K562 (cell line): ENCODE measurements around the gene NDC1. TPM values are rescaled to one million over a fixed set of nuclear protein-coding genes. Genes with fewer than 3 reads are reported as not detected.
A peak's percentile ranks its signal among the peaks of the same experiment; 100 is the strongest.

Experiments used
- ATAC-seq: fragments of 200-7000 bp; cut with Tn5 transposase; 3 replicates; pipeline ENCODE4 v1.9.1; 2020; ENCODE audit warnings: moderate library complexity
- BruUV-seq: library from RNA; stranded (reverse); fragments of 400-500 nt; replicated peaks from 2 replicates; lab custom pipeline; 2021; lab: Mats Ljungman, UMichigan
- CTCF ChIA-PET: fragments of 300-600 bp; formaldehyde crosslinking; extraction: SDS; loops from one replicate; lab custom pipeline; 2021; ENCODE audit warnings: low intra/inter-chr PET ratio; lab: Yijun Ruan, JAX
- POLR2A ChIA-PET: fragments of 300-600, 350-650 bp; sonication (Branson Sonifier 250); formaldehyde crosslinking; extraction: SDS; loops from one replicate; lab custom pipeline; 2021; ENCODE audit warnings: antibody characterized with exemption, inconsistent platforms; lab: Yijun Ruan, JAX
- DNase-seq, 4 experiments: peaks; one replicate each; pipeline versions ENCODE4 v3.0.0 to v3.0.0-alpha.2; 2011 to 2018; ENCODE audit warnings: low spot score in 3 of 4, mixed read lengths in 3 of 4; ENCODE audit errors: extremely low read depth in 1 of 4
- FAIRE-seq: peaks from 2 replicates; lab custom pipeline; 2011; peaks lifted over from hg19 to GRCh38; lab: Jason Lieb, UNC
- H2AFZ ChIP-seq: 2 replicates; pipeline ENCODE4 v1.6.0; 2011; ENCODE audit warnings: low read depth, low read length, control low read depth, inconsistent platforms
- H3K27ac ChIP-seq: fragments of 200-600 bp; 3 replicates; pipeline ENCODE4 v1.8.0; 2011; ENCODE audit warnings: low read depth, mild to moderate bottlenecking, control low read depth, inconsistent platforms, low read length, moderate library complexity, mixed read lengths; ENCODE audit errors: extremely low read depth
- H3K27me3 ChIP-seq, 2 experiments: fragments of 300-600 bp in 1 of 2; 2 replicates in 1 of 2; 3 replicates in 1 of 2; pipeline versions ENCODE4 v1.6.0 to v1.8.0; 2011; ENCODE audit warnings: inconsistent platforms in 2 of 2, low read length in 2 of 2, mild to moderate bottlenecking in 1 of 2, mixed read lengths in 1 of 2, moderate library complexity in 1 of 2; ENCODE audit not compliant: control insufficient read depth in 2 of 2, insufficient read depth in 2 of 2
- H3K36me3 ChIP-seq: fragments of 300-600 bp; 3 replicates; pipeline ENCODE4 v1.8.0; 2011; ENCODE audit warnings: mild to moderate bottlenecking, low read length, inconsistent platforms; ENCODE audit not compliant: control insufficient read depth, insufficient read depth
- H3K4me1 ChIP-seq, 2 experiments: fragments of 200-600 bp in 1 of 2; replicated peaks in 1 of 2; 2 replicates in 1 of 2; 3 replicates in 1 of 2; pipeline versions ENCODE4 v1.5.1 to v1.8.0; 2011; ENCODE audit warnings: inconsistent platforms in 2 of 2, low read length in 2 of 2, mild to moderate bottlenecking in 1 of 2, mixed read lengths in 1 of 2, moderate library complexity in 1 of 2; ENCODE audit not compliant: control insufficient read depth in 2 of 2, insufficient read depth in 2 of 2
- H3K4me2 ChIP-seq: 2 replicates; pipeline ENCODE4 v1.6.1; 2011; ENCODE audit warnings: low read length, control low read depth, inconsistent platforms, mixed read lengths; ENCODE audit not compliant: insufficient read depth
- H3K4me3 ChIP-seq: fragments of 200-600 bp; sonication (generic), shearing (Covaris generic); 2 replicates; pipeline ENCODE4 v1.5.1; 2016; ENCODE audit warnings: control low read depth, inconsistent platforms
- H3K79me2 ChIP-seq: fragments of 200-600 bp; 3 replicates; pipeline ENCODE4 v1.8.0; 2011; ENCODE audit warnings: low read length, inconsistent platforms; ENCODE audit not compliant: control insufficient read depth, insufficient read depth
- H3K9ac ChIP-seq, 2 experiments: 2 replicates each; pipeline versions ENCODE4 v1.6.0 to v1.6.1; 2011; ENCODE audit warnings: low read depth in 2 of 2, low read length in 2 of 2, control low read depth in 1 of 2, inconsistent platforms in 1 of 2, mild to moderate bottlenecking in 1 of 2, mixed read lengths in 1 of 2; ENCODE audit not compliant: insufficient read depth in 1 of 2
- H3K9me1 ChIP-seq: one replicate; pipeline ENCODE4 v1.6.0; 2011; ENCODE audit warnings: inconsistent platforms, mild to moderate bottlenecking, low read length, moderate library complexity; ENCODE audit not compliant: control insufficient read depth, insufficient read depth
- H3K9me3 ChIP-seq: replicated peaks from 2 replicates; pipeline ENCODE4 v1.5.1; 2011; ENCODE audit warnings: low read depth, low read length, inconsistent platforms; ENCODE audit not compliant: control insufficient read depth, insufficient read depth
- H4K20me1 ChIP-seq: replicated peaks from 2 replicates; pipeline ENCODE4 v1.6.1; 2011; ENCODE audit warnings: low read length, inconsistent platforms, mixed read lengths; ENCODE audit not compliant: control insufficient read depth, insufficient read depth
- ADNP ChIP-seq: fragments of 200-800 bp; sonication (Bioruptor generic); IDR thresholded peaks from 2 replicates; pipeline ENCODE4 v1.6.1; 2016; ENCODE audit warnings: missing genetic modification characterization, missing compliant biosample characterization
- ATF1 ChIP-seq, 2 experiments: fragments of 450-650 bp in 1 of 2; IDR thresholded peaks; 2 replicates each; pipeline ENCODE4 v1.6.1; 2016; ENCODE audit warnings: missing compliant biosample characterization in 1 of 2, missing genetic modification characterization in 1 of 2
- BMI1 ChIP-seq: fragments of 150-350 bp; IDR thresholded peaks from 2 replicates; pipeline ENCODE4 v1.6.1; 2014; ENCODE audit warnings: low read length
- HSF4 ChIP-seq: fragments of 250-450 bp; sonication (Bioruptor Pico); IDR thresholded peaks from 2 replicates; pipeline ENCODE4 v2.1.2; 2022; ENCODE audit warnings: mild to moderate bottlenecking, moderate library complexity, borderline replicate concordance
- IRF2 ChIP-seq: sonication (generic); formaldehyde crosslinking; IDR thresholded peaks from 2 replicates; pipeline ENCODE4 v1.8.1; 2022; ENCODE audit warnings: mild to moderate bottlenecking, missing genetic modification reagents
- MECOM ChIP-seq: fragments of 250-450 bp; sonication (Bioruptor Pico); IDR thresholded peaks from 2 replicates; pipeline ENCODE4 v1.8.0; 2022; ENCODE audit warnings: inconsistent platforms
- MYNN ChIP-seq, 2 experiments: sonication (generic); formaldehyde crosslinking in 1 of 2; IDR thresholded peaks; 2 replicates each; pipeline versions ENCODE4 v1.5.0 to v1.6.1; 2016 to 2020; ENCODE audit warnings: antibody characterized with exemption in 1 of 2, missing genetic modification reagents in 1 of 2
- SREBF1 ChIP-seq: fragments of 150-350 bp; IDR thresholded peaks from 2 replicates; pipeline ENCODE4 v1.6.1; 2014; ENCODE audit warnings: antibody characterized with exemption, low read depth, low read length, borderline replicate concordance
- SRSF3 ChIP-seq: fragments of 200-400 bp; formaldehyde crosslinking; IDR thresholded peaks from 2 replicates; pipeline ENCODE4 v1.6.1; 2016; ENCODE audit warnings: mild to moderate bottlenecking, low read length, moderate library complexity; ENCODE audit not compliant: insufficient read depth
- XRCC5 ChIP-seq: fragments of 200-400 bp; formaldehyde crosslinking; IDR thresholded peaks from 2 replicates; pipeline ENCODE4 v1.6.1; 2017; ENCODE audit warnings: low read depth, mild to moderate bottlenecking, low read length
- ZNF253 ChIP-seq: fragments of 250-450 bp; sonication (Bioruptor Pico); conservative IDR thresholded peaks from 2 replicates; pipeline ENCODE4 v1.6.1; 2021; ENCODE audit warnings: mild to moderate bottlenecking
- ZNF551 ChIP-seq: fragments of 250-450 bp; sonication (Bioruptor Pico); IDR thresholded peaks from 2 replicates; pipeline ENCODE4 v1.5.0; 2021; ENCODE audit warnings: mild to moderate bottlenecking, moderate library complexity
- WGBS: fragments of 100-300 bp; shearing (Covaris generic); methylation state at CpG from one replicate; pipeline ENCODE4 v1.1.6; 2016; ENCODE audit warnings: low coverage, mixed read lengths; ENCODE audit not compliant: insufficient coverage; ENCODE audit errors: missing lambda C conversion rate; 5-methylcytosine and 5-hydroxymethylcytosine counted together
- in situ Hi-C: fragments of 300-500 bp; cut with MboI; formaldehyde crosslinking; loops from 4 replicates; pipeline ENCODE4 v1.15.0; 2018; ENCODE audit warnings: inconsistent platforms, mixed read lengths
- intact Hi-C: fragments of 100-400 bp; cut with micrococcal nuclease; formaldehyde crosslinking; loops from 2 replicates; pipeline ENCODE4 v1.14.2; 2022
- polyA plus RNA-seq, 8 experiments: library from polyadenylated mRNA; depleted of rRNA in 4 of 8; stranded (reverse) in 5 of 8; unstranded in 3 of 8; fragments of >200 nt; fragmentation: Nextera tagmentation in 2 of 8; fragmentation: Illumina TruSeq in 1 of 8; extraction: Ambion mirVana in 2 of 8; extraction: Trizol in 1 of 8; gene quantifications; 2 replicates each; pipeline versions ENCODE4 v1.2.1 to v1.2.3, GENCODE V29; 2011 to 2014; ENCODE audit warnings: inconsistent platforms in 1 of 8, missing spikeins in 1 of 8
- total RNA-seq, 7 experiments: library from RNA; depleted of rRNA in 6 of 7; stranded (reverse); fragments of >200 nt in 6 of 7; fragmentation: Illumina TruSeq in 2 of 7; extraction: Trizol in 2 of 7; gene quantifications; 2 replicates each; pipeline versions ENCODE4 v1.2.1 to v1.2.3, GENCODE V29; 2011 to 2021; ENCODE audit warnings: low replicate concordance in 1 of 7
- TF ChIP-seq, protein P1 (sequence below): fragments of 250-450 bp; sonication (Bioruptor Pico); IDR thresholded peaks from 2 replicates; pipeline ENCODE4 v1.5.0; 2021; ENCODE audit warnings: mild to moderate bottlenecking, borderline replicate concordance
- TF ChIP-seq, protein P2 (sequence below): sonication (generic); formaldehyde crosslinking; IDR thresholded peaks from 2 replicates; pipeline ENCODE4 v1.4.0; 2020; ENCODE audit warnings: mild to moderate bottlenecking, missing genetic modification reagents
- TF ChIP-seq, protein P3 (sequence below): sonication (generic); formaldehyde crosslinking; IDR thresholded peaks from 2 replicates; pipeline ENCODE4 v1.8.0; 2023; ENCODE audit warnings: mild to moderate bottlenecking, missing genetic modification reagents

The NDC1 gene
- total and polyA plus RNA-seq, 9 of the 15 experiments (the other 6 are each of a cell fraction or from before 2014, with no cell fraction given), result 26.9 to 102 (median 64.5) TPM

DNA sequence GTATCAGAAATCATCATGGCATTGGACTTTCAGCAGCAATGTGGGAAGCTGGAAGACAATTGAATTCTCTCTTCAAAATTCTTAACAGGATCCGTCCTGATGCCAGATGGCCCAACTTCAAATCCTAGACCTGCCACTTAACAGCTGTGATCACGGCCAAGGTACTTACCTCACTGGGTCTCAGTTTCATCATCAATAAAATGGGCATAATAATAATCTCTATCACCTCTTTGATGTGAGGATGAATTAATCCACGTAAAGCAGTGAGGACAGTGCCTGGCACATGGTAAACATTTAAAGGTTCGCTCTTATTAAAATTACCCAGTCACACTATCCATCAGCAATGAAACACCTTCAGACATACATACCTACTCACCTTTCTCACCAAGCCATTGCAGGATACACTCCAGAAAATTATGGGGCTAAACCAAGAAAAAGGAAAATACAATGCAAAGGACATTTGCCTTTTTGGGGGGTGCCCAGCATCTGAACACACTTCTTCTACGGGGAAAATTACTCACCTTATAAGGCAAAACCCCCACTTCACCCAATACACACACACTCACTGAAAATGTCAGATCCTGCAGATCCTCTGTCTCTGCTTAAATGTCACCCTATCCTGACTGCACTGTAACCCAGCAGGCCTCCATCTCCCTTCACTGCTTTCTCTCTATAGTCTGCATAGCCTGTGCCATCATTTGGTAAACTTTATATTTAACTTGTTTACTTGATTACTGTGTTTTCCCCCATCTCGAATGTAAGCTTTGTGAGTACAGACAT is 120.9 kb downstream of the NDC1 start (continued):
- TF ChIP-seq, protein P1, sequence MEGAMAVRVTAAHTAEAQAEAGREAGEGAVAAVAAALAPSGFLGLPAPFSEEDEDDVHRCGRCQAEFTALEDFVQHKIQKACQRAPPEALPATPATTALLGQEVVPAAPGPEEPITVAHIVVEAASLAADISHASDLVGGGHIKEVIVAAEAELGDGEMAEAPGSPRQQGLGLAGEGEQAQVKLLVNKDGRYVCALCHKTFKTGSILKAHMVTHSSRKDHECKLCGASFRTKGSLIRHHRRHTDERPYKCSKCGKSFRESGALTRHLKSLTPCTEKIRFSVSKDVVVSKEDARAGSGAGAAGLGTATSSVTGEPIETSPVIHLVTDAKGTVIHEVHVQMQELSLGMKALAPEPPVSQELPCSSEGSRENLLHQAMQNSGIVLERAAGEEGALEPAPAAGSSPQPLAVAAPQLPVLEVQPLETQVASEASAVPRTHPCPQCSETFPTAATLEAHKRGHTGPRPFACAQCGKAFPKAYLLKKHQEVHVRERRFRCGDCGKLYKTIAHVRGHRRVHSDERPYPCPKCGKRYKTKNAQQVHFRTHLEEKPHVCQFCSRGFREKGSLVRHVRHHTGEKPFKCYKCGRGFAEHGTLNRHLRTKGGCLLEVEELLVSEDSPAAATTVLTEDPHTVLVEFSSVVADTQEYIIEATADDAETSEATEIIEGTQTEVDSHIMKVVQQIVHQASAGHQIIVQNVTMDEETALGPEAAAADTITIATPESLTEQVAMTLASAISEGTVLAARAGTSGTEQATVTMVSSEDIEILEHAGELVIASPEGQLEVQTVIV, result no peak
- TF ChIP-seq ADNP (tag) (peak; percentile 60; the same call in 1 of the 2 replicates), SREBF1 (no peak), XRCC5 (no peak)

DNA sequence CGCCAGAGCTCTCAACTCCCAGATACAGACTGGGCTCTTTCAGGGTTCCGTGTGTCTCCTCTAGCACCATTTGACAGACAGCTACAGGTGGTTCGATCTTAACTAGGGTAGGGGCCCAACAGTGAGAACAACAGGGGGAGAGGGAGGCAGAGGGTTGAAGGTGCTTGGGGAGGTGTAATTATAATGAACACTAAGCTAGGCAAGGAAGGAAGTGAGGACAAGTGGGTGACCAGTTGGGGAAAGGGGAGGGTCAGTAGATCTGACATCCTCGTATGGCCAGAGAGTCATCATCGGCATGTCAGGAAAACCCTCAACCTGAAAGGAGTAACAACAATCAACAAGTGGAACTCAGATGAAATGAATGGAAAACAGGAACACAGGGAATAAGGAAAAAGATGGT is 121.9 kb downstream of the NDC1 start:
- H3K9me1 ChIP-seq, result no peaks in the 10 kb centered on the region
- H3K27ac ChIP-seq, result no peak overlapping the region
- ChIA-PET CTCF (interaction anchor here (0.6 to 1.6 kb wide), 2 partner anchors 38 to 1095 kb away, joined by 3 to 8 read pairs; no protein-coding TSS in a partner anchor), POLR2A (interaction anchor here (0.6 to 1.6 kb wide), 6 partner anchors 8 to 308 kb away, joined by 3 to 5 read pairs (median 4); no protein-coding TSS in a partner anchor)
- no peaks in the 10 kb centered on the region for H3K79me2 ChIP-seq
- H3K9ac ChIP-seq, result no peak overlapping the region
- H3K4me1 ChIP-seq, result no peaks in the 10 kb centered on the region
- DNase-seq (no peak), ATAC-seq (no peak), FAIRE-seq (no peak)
- no peaks in the 10 kb centered on the region for H3K9me3 ChIP-seq
- in situ Hi-C loops, result no loop called here
- H3K27me3 ChIP-seq, result peaks cover 14 to 52% of the 10 kb centered on the region in 2 experiments
- BruUV-seq, result no TSS peak
- no peaks in the 10 kb centered on the region for H3K36me3 ChIP-seq
- no peak overlapping the region for H3K4me2 ChIP-seq
- 1% methylated on average over 5 of the region's 5 CpGs for WGBS
- intact Hi-C loops, result no loop called here
- H4K20me1 ChIP-seq, result no peaks in the 10 kb centered on the region; the same call in 1 of the 2 replicates
- no peak overlapping the region for H3K4me3 ChIP-seq
- no peak overlapping the region for H2AFZ ChIP-seq
- TF ChIP-seq ZNF253 (CRISPR knock-in tag) (no peak), MECOM (CRISPR knock-in tag) (no peak), HSF4 (CRISPR knock-in tag) (no peak), ZNF551 (CRISPR knock-in tag) (no peak), SRSF3 (no peak), MYNN (IDR thresholded peaks at IDR 0.05) (no peak), MYNN (CRISPR knock-in tag; IDR thresholded peaks at IDR 0.05) (no peak), IRF2 (CRISPR knock-in tag) (no peak), ATF1 (CRISPR knock-in tag; IDR thresholded peaks at IDR 0.05) (no peak), ATF1 (tag; IDR thresholded peaks at IDR 0.05) (no peak), BMI1 (no peak)
- TF ChIP-seq, protein P2, sequence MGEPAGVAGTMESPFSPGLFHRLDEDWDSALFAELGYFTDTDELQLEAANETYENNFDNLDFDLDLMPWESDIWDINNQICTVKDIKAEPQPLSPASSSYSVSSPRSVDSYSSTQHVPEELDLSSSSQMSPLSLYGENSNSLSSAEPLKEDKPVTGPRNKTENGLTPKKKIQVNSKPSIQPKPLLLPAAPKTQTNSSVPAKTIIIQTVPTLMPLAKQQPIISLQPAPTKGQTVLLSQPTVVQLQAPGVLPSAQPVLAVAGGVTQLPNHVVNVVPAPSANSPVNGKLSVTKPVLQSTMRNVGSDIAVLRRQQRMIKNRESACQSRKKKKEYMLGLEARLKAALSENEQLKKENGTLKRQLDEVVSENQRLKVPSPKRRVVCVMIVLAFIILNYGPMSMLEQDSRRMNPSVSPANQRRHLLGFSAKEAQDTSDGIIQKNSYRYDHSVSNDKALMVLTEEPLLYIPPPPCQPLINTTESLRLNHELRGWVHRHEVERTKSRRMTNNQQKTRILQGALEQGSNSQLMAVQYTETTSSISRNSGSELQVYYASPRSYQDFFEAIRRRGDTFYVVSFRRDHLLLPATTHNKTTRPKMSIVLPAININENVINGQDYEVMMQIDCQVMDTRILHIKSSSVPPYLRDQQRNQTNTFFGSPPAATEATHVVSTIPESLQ (CRISPR knock-in tag), result no peak
- TF ChIP-seq, protein P3, sequence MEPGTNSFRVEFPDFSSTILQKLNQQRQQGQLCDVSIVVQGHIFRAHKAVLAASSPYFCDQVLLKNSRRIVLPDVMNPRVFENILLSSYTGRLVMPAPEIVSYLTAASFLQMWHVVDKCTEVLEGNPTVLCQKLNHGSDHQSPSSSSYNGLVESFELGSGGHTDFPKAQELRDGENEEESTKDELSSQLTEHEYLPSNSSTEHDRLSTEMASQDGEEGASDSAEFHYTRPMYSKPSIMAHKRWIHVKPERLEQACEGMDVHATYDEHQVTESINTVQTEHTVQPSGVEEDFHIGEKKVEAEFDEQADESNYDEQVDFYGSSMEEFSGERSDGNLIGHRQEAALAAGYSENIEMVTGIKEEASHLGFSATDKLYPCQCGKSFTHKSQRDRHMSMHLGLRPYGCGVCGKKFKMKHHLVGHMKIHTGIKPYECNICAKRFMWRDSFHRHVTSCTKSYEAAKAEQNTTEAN (CRISPR knock-in tag), result no peak
